Upper lobe of left lung (tissue), 6 donors: ENCODE results near the gene STARD4. TPM values are rescaled to one million over a fixed set of nuclear protein-coding genes. Genes with fewer than 3 reads are reported as not detected.

Experiments
- ATAC-seq, 2 donors: fragments of 200-7000 bp; cut with Tn5 transposase; one replicate each; pipeline ENCODE4 v1.9.1; 2022; ENCODE audit warnings: mild to moderate bottlenecking in 2 of 2, moderate library complexity in 2 of 2; ENCODE audit not compliant: low FRiP score in 2 of 2
- DNase-seq, 2 donors: peaks; one replicate each; pipeline ENCODE4 v3.0.0-alpha.2; 2019 to 2020
- H3K27ac ChIP-seq, 4 donors: fragments of 200-600 bp; sonication (generic); one replicate each; pipeline ENCODE4 v1.5.1; 2016 to 2019
- H3K27me3 ChIP-seq, 4 donors: fragments of 200-600 bp; sonication (generic); one replicate each; pipeline ENCODE4 v1.5.1; 2017 to 2019
- H3K36me3 ChIP-seq, 4 donors: fragments of 200-600 bp; sonication (generic); one replicate each; pipeline ENCODE4 v1.5.1; 2016 to 2019
- H3K4me1 ChIP-seq, 4 donors: fragments of 200-600 bp; sonication (generic); one replicate each; pipeline ENCODE4 v1.5.1; 2018 to 2019
- H3K4me3 ChIP-seq, 4 donors: fragments of 200-600 bp; sonication (generic); one replicate each; pipeline ENCODE4 v1.5.1; 2017 to 2019; ENCODE audit warnings: mild to moderate bottlenecking in 2 of 4, moderate library complexity in 1 of 4
- H3K9me3 ChIP-seq, 4 donors: fragments of 200-600 bp; sonication (generic); one replicate each; pipeline ENCODE4 v1.5.1; 2018 to 2019
- CTCF ChIP-seq, 6 experiments: fragments of 450-650 bp in 4 of 6; fragments of 200-600 bp in 2 of 6; sonication (generic) in 2 of 6; IDR thresholded peaks; one replicate each; pipeline ENCODE4 v1.5.1; 2016 to 2019; ENCODE audit warnings: antibody characterized with exemption in 6 of 6
- EP300 ChIP-seq, 4 donors: sonication (generic); formaldehyde crosslinking; IDR thresholded peaks; one replicate each; pipeline ENCODE4 v1.5.1; 2017; ENCODE audit warnings: antibody characterized with exemption in 4 of 4, control low read depth in 2 of 4
- POLR2A ChIP-seq, 4 donors: fragments of 450-650 bp; IDR thresholded peaks; one replicate each; pipeline ENCODE4 v1.5.1; 2016 to 2017; ENCODE audit warnings: antibody characterized with exemption in 4 of 4, mild to moderate bottlenecking in 2 of 4
- POLR2AphosphoS5 ChIP-seq, 2 donors: sonication (generic); formaldehyde crosslinking; IDR thresholded peaks; one replicate each; pipeline ENCODE4 v1.5.1; 2017; ENCODE audit warnings: antibody characterized with exemption in 2 of 2
- WGBS, 2 donors: methylation state at CpG; one replicate each; pipeline ENCODE4 v1.1.5; 2017 to 2018; 5-methylcytosine and 5-hydroxymethylcytosine counted together
- total RNA-seq, 6 donors: library from RNA; depleted of rRNA in 4 of 6; stranded (reverse); fragments of >200 nt in 4 of 6; gene quantifications; one replicate each; pipeline versions ENCODE4 v1.1.0 to v1.2.1, GENCODE V29; 2016 to 2021
- donor health status: DM: no; HTN: no; CAD: no; lungs with moderate emphysema.
- donor health status: DM: no; HTN: yes; CAD: no; lungs with severe emphysema.

The STARD4 gene
- total RNA-seq, 6 donors from 2014 or later: 23.0 to 71.5 (median 41.8) TPM

- peak in 1 of 2 donors; percentile 38 for ATAC-seq
- no peak for DNase-seq
- peaks cover 0 to 12% (median 7%) of the 10 kb centered on the region in 4 donors for H3K4me1 ChIP-seq
- H3K27ac ChIP-seq: no peak overlapping the region
- no peak overlapping the region for H3K4me3 ChIP-seq
- TF ChIP-seq POLR2AphosphoS5 (IDR thresholded peaks at IDR 0.05) (no peak), POLR2A (IDR thresholded peaks at IDR 0.05) (no peak), EP300 (IDR thresholded peaks at IDR 0.05) (no peak), CTCF (IDR thresholded peaks at IDR 0.05) (no peak)
- no peaks in the 10 kb centered on the region for H3K36me3 ChIP-seq
- no peaks in the 10 kb centered on the region for H3K27me3 ChIP-seq
- H3K9me3 ChIP-seq: no peaks in the 10 kb centered on the region
- 77 to 87% methylated on average over 3 of the region's 3 CpGs for WGBS, 2 donors
Observed at GRCh38 chr5:111556501-111556900, 44.2 kb upstream of the STARD4 start.

GRCh38 chr5:111555760-111556159, 43.4 kb upstream of the STARD4 start:
- Histone ChIP-seq H3K36me3 (no peaks in the 10 kb centered on the region), H3K4me1 (peaks cover 2 to 20% (median 11%) of the 10 kb centered on the region in 4 donors), H3K27ac (no peak overlapping the region), H3K9me3 (no peaks in the 10 kb centered on the region), H3K4me3 (no peak overlapping the region), H3K27me3 (no peaks in the 10 kb centered on the region)
- ATAC-seq (no peak), DNase-seq (no peak)
- 85 to 97% methylated on average over 1 of the region's 1 CpG for WGBS, 2 donors
- TF ChIP-seq EP300 (IDR thresholded peaks at IDR 0.05) (no peak), POLR2AphosphoS5 (IDR thresholded peaks at IDR 0.05) (no peak), CTCF (IDR thresholded peaks at IDR 0.05) (no peak), POLR2A (IDR thresholded peaks at IDR 0.05) (no peak)

GRCh38 chr5:111553868-111554267, 41.5 kb upstream of the STARD4 start:
- Histone ChIP-seq H3K4me1 (peaks cover 7 to 26% (median 18%) of the 10 kb centered on the region in 4 donors), H3K27me3 (no peaks in the 10 kb centered on the region), H3K36me3 (no peaks in the 10 kb centered on the region), H3K27ac (no peak overlapping the region), H3K9me3 (no peaks in the 10 kb centered on the region), H3K4me3 (no peak overlapping the region)
- WGBS, 2 donors: 0% methylated on average over 1 of the region's 1 CpG
- DNase-seq (no peak), ATAC-seq (no peak)
- TF ChIP-seq CTCF (IDR thresholded peaks at IDR 0.05) (no peak), POLR2AphosphoS5 (IDR thresholded peaks at IDR 0.05) (no peak), POLR2A (IDR thresholded peaks at IDR 0.05) (no peak), EP300 (IDR thresholded peaks at IDR 0.05) (no peak)

- Histone ChIP-seq H3K27ac (no peak overlapping the region), H3K4me3 (no peak overlapping the region), H3K36me3 (no peaks in the 10 kb centered on the region), H3K4me1 (peaks cover 9 to 26% (median 20%) of the 10 kb centered on the region in 4 donors), H3K27me3 (no peaks in the 10 kb centered on the region), H3K9me3 (no peaks in the 10 kb centered on the region)
- no peak for ATAC-seq
- DNase-seq: no peak
- TF ChIP-seq CTCF (IDR thresholded peaks at IDR 0.05) (no peak), POLR2A (IDR thresholded peaks at IDR 0.05) (no peak), EP300 (IDR thresholded peaks at IDR 0.05) (no peak), POLR2AphosphoS5 (IDR thresholded peaks at IDR 0.05) (no peak)
- 79 to 93% methylated on average over 1 of the region's 1 CpG for WGBS, 2 donors
Observed at GRCh38 chr5:111552896-111553295, 40.6 kb upstream of the STARD4 start.

GRCh38 chr5:111552492-111552891, 40.2 kb upstream of the STARD4 start:
- no peaks in the 10 kb centered on the region for H3K9me3 ChIP-seq
- peak overlapping the region in 1 of 4 donors; percentile 75 for H3K27ac ChIP-seq
- no peaks in the 10 kb centered on the region for H3K27me3 ChIP-seq
- peaks cover 9 to 26% (median 20%) of the 10 kb centered on the region in 4 donors for H3K4me1 ChIP-seq
- 80 to 84% methylated on average over 2 of the region's 2 CpGs for WGBS, 2 donors
- TF ChIP-seq EP300 (IDR thresholded peaks at IDR 0.05) (no peak), POLR2A (IDR thresholded peaks at IDR 0.05) (no peak), POLR2AphosphoS5 (IDR thresholded peaks at IDR 0.05) (no peak), CTCF (IDR thresholded peaks at IDR 0.05) (no peak)
- ATAC-seq (no peak), DNase-seq (no peak)
- H3K4me3 ChIP-seq: no peak overlapping the region
- no peaks in the 10 kb centered on the region for H3K36me3 ChIP-seq
